Measurements from ENCODE around the gene USP31.

Gene USP31

GRCh38 chr16:23175651-23176050 lies 26.4 kb upstream of the USP31 start:
- no peak overlapping the region for H3K4me3 Mint-ChIP-seq
- peaks cover 57% of the 10 kb centered on the region for H3K27me3 Mint-ChIP-seq
- no peaks in the 10 kb centered on the region for H3K4me1 Mint-ChIP-seq
- DNase-seq: no peak
- no peak for ATAC-seq
- H3K9me3 Mint-ChIP-seq: no peaks in the 10 kb centered on the region
- H3K36me3 Mint-ChIP-seq (ENCODE audit: low read depth): no peaks in the 10 kb centered on the region
- H3K27ac Mint-ChIP-seq: no peak overlapping the region

- Mint-ChIP-seq H3K9me3 (no peaks in the 10 kb centered on the region), H3K27me3 (peaks cover 52% of the 10 kb centered on the region), H3K27ac (no peak overlapping the region), H3K4me3 (no peak overlapping the region), H3K36me3 (ENCODE audit: low read depth) (no peaks in the 10 kb centered on the region), H3K4me1 (no peaks in the 10 kb centered on the region)
- DNase-seq: no peak
- ATAC-seq: no peak
Observed at GRCh38 chr16:23174622-23175021, 25.4 kb upstream of the USP31 start.

- no peaks in the 10 kb centered on the region for H3K36me3 Mint-ChIP-seq (ENCODE audit: low read depth)
- H3K9me3 Mint-ChIP-seq: no peaks in the 10 kb centered on the region
- H3K27me3 Mint-ChIP-seq: peaks cover 47% of the 10 kb centered on the region
- DNase-seq: no peak
- H3K4me1 Mint-ChIP-seq: no peaks in the 10 kb centered on the region
- H3K27ac Mint-ChIP-seq: no peak overlapping the region
- H3K4me3 Mint-ChIP-seq: no peak overlapping the region
- no peak for ATAC-seq
Observed at GRCh38 chr16:23172994-23173393, 23.7 kb upstream of the USP31 start.

GRCh38 chr16:23172583-23172982 lies 23.3 kb upstream of the USP31 start:
- Mint-ChIP-seq H3K4me1 (no peaks in the 10 kb centered on the region), H3K27ac (no peak overlapping the region), H3K27me3 (peaks cover 49% of the 10 kb centered on the region), H3K4me3 (no peak overlapping the region), H3K36me3 (ENCODE audit: low read depth) (no peaks in the 10 kb centered on the region), H3K9me3 (no peaks in the 10 kb centered on the region)
- ATAC-seq: no peak
- no peak for DNase-seq

GRCh38 chr16:23164736-23165135 lies 15.5 kb upstream of the USP31 start:
- ATAC-seq (no peak), DNase-seq (no peak)
- Mint-ChIP-seq H3K9me3 (no peaks in the 10 kb centered on the region), H3K4me3 (no peak overlapping the region), H3K27ac (no peak overlapping the region), H3K4me1 (no peaks in the 10 kb centered on the region), H3K36me3 (ENCODE audit: low read depth) (no peaks in the 10 kb centered on the region), H3K27me3 (peaks cover 45% of the 10 kb centered on the region)

- DNase-seq (no peak), ATAC-seq (no peak)
- Mint-ChIP-seq H3K27me3 (peaks cover 40% of the 10 kb centered on the region), H3K27ac (no peak overlapping the region), H3K9me3 (no peaks in the 10 kb centered on the region), H3K36me3 (ENCODE audit: low read depth) (no peaks in the 10 kb centered on the region), H3K4me3 (no peak overlapping the region), H3K4me1 (no peaks in the 10 kb centered on the region)
Observed at GRCh38 chr16:23163921-23164320, 14.7 kb upstream of the USP31 start.

GRCh38 chr16:23160574-23160973 lies 11.3 kb upstream of the USP31 start:
- no peak for ATAC-seq
- Mint-ChIP-seq H3K4me1 (peaks cover 7% of the 10 kb centered on the region), H3K27ac (no peak overlapping the region), H3K9me3 (no peaks in the 10 kb centered on the region), H3K4me3 (no peak overlapping the region), H3K27me3 (peaks cover 32% of the 10 kb centered on the region), H3K36me3 (ENCODE audit: low read depth) (no peaks in the 10 kb centered on the region)
- DNase-seq: no peak

GRCh38 chr16:23160082-23160481 lies 10.8 kb upstream of the USP31 start:
- ATAC-seq: no peak
- peaks cover 7% of the 10 kb centered on the region for H3K4me1 Mint-ChIP-seq
- no peaks in the 10 kb centered on the region for H3K36me3 Mint-ChIP-seq (ENCODE audit: low read depth)
- DNase-seq: no peak
- H3K4me3 Mint-ChIP-seq: no peak overlapping the region
- peaks cover 33% of the 10 kb centered on the region for H3K27me3 Mint-ChIP-seq
- peak overlapping the region; percentile 11 for H3K27ac Mint-ChIP-seq
- no peaks in the 10 kb centered on the region for H3K9me3 Mint-ChIP-seq

GRCh38 chr16:23158114-23158513 lies 8.9 kb upstream of the USP31 start:
- Mint-ChIP-seq H3K27ac (no peak overlapping the region), H3K9me3 (no peaks in the 10 kb centered on the region), H3K36me3 (ENCODE audit: low read depth) (no peaks in the 10 kb centered on the region), H3K4me1 (peaks cover 7% of the 10 kb centered on the region), H3K27me3 (peaks cover 22% of the 10 kb centered on the region), H3K4me3 (no peak overlapping the region)
- DNase-seq (no peak), ATAC-seq (no peak)

GRCh38 chr16:23156946-23157460 lies 7.8 kb upstream of the USP31 start:
- Mint-ChIP-seq H3K27me3 (peaks cover 21% of the 10 kb centered on the region), H3K36me3 (ENCODE audit: low read depth) (no peaks in the 10 kb centered on the region), H3K4me3 (no peak overlapping the region), H3K4me1 (peaks cover 7% of the 10 kb centered on the region), H3K27ac (peak overlapping the region; percentile 43), H3K9me3 (no peaks in the 10 kb centered on the region)
- ATAC-seq (no peak), DNase-seq (no peak)

- no peak overlapping the region for H3K27ac Mint-ChIP-seq
- H3K9me3 Mint-ChIP-seq: no peaks in the 10 kb centered on the region
- no peak overlapping the region for H3K4me3 Mint-ChIP-seq
- no peak for ATAC-seq
- H3K36me3 Mint-ChIP-seq (ENCODE audit: low read depth): no peaks in the 10 kb centered on the region
- DNase-seq: no peak
- peaks cover 17% of the 10 kb centered on the region for H3K27me3 Mint-ChIP-seq
- H3K4me1 Mint-ChIP-seq: peaks cover 7% of the 10 kb centered on the region
Observed at GRCh38 chr16:23156110-23156509, 6.9 kb upstream of the USP31 start.

GRCh38 chr16:23155445-23156049 lies 6.3 kb upstream of the USP31 start:
- ATAC-seq (no peak), DNase-seq (no peak)
- Mint-ChIP-seq H3K27ac (no peak overlapping the region), H3K9me3 (no peaks in the 10 kb centered on the region), H3K4me1 (peaks cover 11% of the 10 kb centered on the region), H3K4me3 (no peak overlapping the region), H3K36me3 (ENCODE audit: low read depth) (no peaks in the 10 kb centered on the region), H3K27me3 (peaks cover 17% of the 10 kb centered on the region)

GRCh38 chr16:23152386-23153178 lies 3.3 kb upstream of the USP31 start:
- Mint-ChIP-seq H3K4me3 (no peak overlapping the region), H3K36me3 (ENCODE audit: low read depth) (peaks cover 3% of the 10 kb centered on the region), H3K27ac (no peak overlapping the region), H3K27me3 (peaks cover 15% of the 10 kb centered on the region), H3K9me3 (no peaks in the 10 kb centered on the region), H3K4me1 (peaks cover 27% of the 10 kb centered on the region)
- no peak for DNase-seq
- ATAC-seq: no peak

GRCh38 chr16:23149993-23150364 lies 727 bp upstream of the USP31 start:
- H3K9me3 Mint-ChIP-seq: no peaks in the 10 kb centered on the region
- peaks cover 7% of the 10 kb centered on the region for H3K27me3 Mint-ChIP-seq
- ATAC-seq (no peak), DNase-seq (no peak)
- peaks cover 28% of the 10 kb centered on the region for H3K4me1 Mint-ChIP-seq
- H3K36me3 Mint-ChIP-seq (ENCODE audit: low read depth): peaks cover 4% of the 10 kb centered on the region
- peak overlapping the region; percentile 84 for H3K4me3 Mint-ChIP-seq
- H3K27ac Mint-ChIP-seq: peak overlapping the region; percentile 86

- peaks cover 5% of the 10 kb centered on the region for H3K27me3 Mint-ChIP-seq
- H3K36me3 Mint-ChIP-seq (ENCODE audit: low read depth): peaks cover 4% of the 10 kb centered on the region
- peak overlapping the region; percentile 83 for H3K27ac Mint-ChIP-seq
- H3K9me3 Mint-ChIP-seq: no peaks in the 10 kb centered on the region
- peak; percentile 44 for DNase-seq
- peak; percentile 42 for ATAC-seq
- peaks cover 31% of the 10 kb centered on the region for H3K4me1 Mint-ChIP-seq
- peak overlapping the region; percentile 89 for H3K4me3 Mint-ChIP-seq
Observed at GRCh38 chr16:23148513-23149266, 562 bp downstream of the USP31 start.

Measured in activated naive CD8-positive, alpha-beta T cell treated with anti-CD3 and anti-CD28 coated beads, Interleukin-2, amount 50 U/mL, for 24 hours (primary cell).